Loucy (cell line): ENCODE data around the gene CASK.

Experiments used
- H2AFZ ChIP-seq: fragments of 200-600 bp; sonication (generic); 2 replicates; pipeline ENCODE4 v1.6.0; 2016; ENCODE audit warnings: antibody characterized with exemption, mild to moderate bottlenecking, low read length, moderate library complexity
- H3F3A ChIP-seq: fragments of 200-600 bp; 2 replicates; pipeline ENCODE4 v1.6.0; 2016; ENCODE audit warnings: antibody characterized with exemption, low read depth, mild to moderate bottlenecking
- H3K27me3 ChIP-seq: fragments of 200-600 bp; sonication (generic); 2 replicates; pipeline ENCODE4 v1.6.1; 2014; ENCODE audit warnings: low read length, mild to moderate bottlenecking; ENCODE audit not compliant: insufficient read depth, poor library complexity, severe bottlenecking
- H3K36me3 ChIP-seq: fragments of 200-600 bp; sonication (generic); 2 replicates; pipeline ENCODE4 v1.6.1; 2016; ENCODE audit warnings: low read length; ENCODE audit not compliant: insufficient read depth
- H3K4me1 ChIP-seq: fragments of 200-600 bp; sonication (generic); 2 replicates; pipeline ENCODE4 v1.5.1; 2014; ENCODE audit warnings: low read length, mild to moderate bottlenecking; ENCODE audit not compliant: insufficient read depth, poor library complexity, severe bottlenecking
- H3K4me2 ChIP-seq: fragments of 200-600 bp; sonication (generic); 2 replicates; pipeline ENCODE4 v1.6.0; 2014; ENCODE audit warnings: antibody characterized with exemption, low read length, low read depth, mild to moderate bottlenecking; ENCODE audit not compliant: poor library complexity, severe bottlenecking
- H3K4me3 ChIP-seq: fragments of 200-600 bp; sonication (generic); 2 replicates; pipeline ENCODE4 v1.5.1; 2014; ENCODE audit warnings: low read length, mild to moderate bottlenecking, mixed read lengths; ENCODE audit not compliant: poor library complexity, severe bottlenecking
- H3K79me2 ChIP-seq: fragments of 200-600 bp; sonication (generic); 2 replicates; pipeline ENCODE4 v1.6.1; 2014; ENCODE audit warnings: low read length; ENCODE audit not compliant: insufficient read depth
- H3K9ac ChIP-seq: fragments of 200-600 bp; sonication (generic); 2 replicates; pipeline ENCODE4 v1.6.0; 2014; ENCODE audit warnings: mild to moderate bottlenecking, low read depth, low read length, moderate library complexity; ENCODE audit not compliant: poor library complexity, severe bottlenecking
- H3K9me2 ChIP-seq: fragments of 200-600 bp; sonication (generic); replicated peaks from 2 replicates; pipeline ENCODE4 v1.6.1; 2016; ENCODE audit warnings: low read depth, low read length, mixed read lengths
- H3K9me3 ChIP-seq: fragments of 200-600 bp; sonication (generic); 2 replicates; pipeline ENCODE4 v1.6.1; 2014; ENCODE audit warnings: mild to moderate bottlenecking, antibody characterized with exemption, low read length, low read depth; ENCODE audit not compliant: insufficient read depth
- H4K20me1 ChIP-seq: fragments of 200-600 bp; sonication (generic); 2 replicates; pipeline ENCODE4 v1.6.0; 2014; ENCODE audit warnings: antibody characterized with exemption, low read length, mild to moderate bottlenecking; ENCODE audit not compliant: insufficient read depth, poor library complexity, severe bottlenecking
- EZH2phosphoT487 ChIP-seq: fragments of 200-600 bp; IDR thresholded peaks from 2 replicates; pipeline ENCODE4 v1.6.1; 2018; ENCODE audit warnings: antibody characterized with exemption, mild to moderate bottlenecking, moderate library complexity, borderline replicate concordance
- TF ChIP-seq, protein P1 (sequence below): fragments of 200-600 bp; sonication (generic); conservative IDR thresholded peaks from 2 replicates; pipeline ENCODE4 v1.5.1; 2014; ENCODE audit warnings: mild to moderate bottlenecking, antibody characterized with exemption, low read length

Gene CASK

DNA sequence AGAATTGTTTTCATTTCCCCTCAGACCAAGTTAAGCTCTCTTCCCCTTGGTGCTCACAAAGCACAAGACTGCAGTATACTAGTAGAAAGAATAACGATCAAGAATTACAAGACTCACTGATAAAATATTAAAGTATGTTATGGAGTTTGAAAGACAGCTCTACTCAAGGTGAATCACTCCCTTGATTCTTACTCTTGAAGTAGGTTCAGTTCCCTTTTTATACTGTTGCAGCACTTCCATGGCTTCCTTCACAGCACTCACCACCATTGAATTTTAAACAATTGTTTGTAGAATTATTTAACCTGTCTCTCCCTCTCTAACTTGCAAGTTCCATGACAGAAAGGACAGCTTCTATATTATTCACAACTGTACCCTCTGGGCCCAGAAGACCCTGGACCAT, 42.2 kb downstream of the CASK start:
- Histone ChIP-seq H3K27me3 (no peaks in the 10 kb centered on the region), H3K9ac (no peak overlapping the region), H3K9me2 (no peaks in the 10 kb centered on the region), H4K20me1 (peaks cover 5% of the 10 kb centered on the region), H3K9me3 (no peaks in the 10 kb centered on the region), H3K36me3 (no peaks in the 10 kb centered on the region), H2AFZ (no peak overlapping the region), H3K4me1 (peaks cover 20% of the 10 kb centered on the region), H3K4me2 (no peak overlapping the region), H3K4me3 (no peak overlapping the region), H3F3A (no peaks in the 10 kb centered on the region), H3K79me2 (peaks cover 62% of the 10 kb centered on the region; the same call in 1 of the 2 replicates)
- TF ChIP-seq, protein P1, sequence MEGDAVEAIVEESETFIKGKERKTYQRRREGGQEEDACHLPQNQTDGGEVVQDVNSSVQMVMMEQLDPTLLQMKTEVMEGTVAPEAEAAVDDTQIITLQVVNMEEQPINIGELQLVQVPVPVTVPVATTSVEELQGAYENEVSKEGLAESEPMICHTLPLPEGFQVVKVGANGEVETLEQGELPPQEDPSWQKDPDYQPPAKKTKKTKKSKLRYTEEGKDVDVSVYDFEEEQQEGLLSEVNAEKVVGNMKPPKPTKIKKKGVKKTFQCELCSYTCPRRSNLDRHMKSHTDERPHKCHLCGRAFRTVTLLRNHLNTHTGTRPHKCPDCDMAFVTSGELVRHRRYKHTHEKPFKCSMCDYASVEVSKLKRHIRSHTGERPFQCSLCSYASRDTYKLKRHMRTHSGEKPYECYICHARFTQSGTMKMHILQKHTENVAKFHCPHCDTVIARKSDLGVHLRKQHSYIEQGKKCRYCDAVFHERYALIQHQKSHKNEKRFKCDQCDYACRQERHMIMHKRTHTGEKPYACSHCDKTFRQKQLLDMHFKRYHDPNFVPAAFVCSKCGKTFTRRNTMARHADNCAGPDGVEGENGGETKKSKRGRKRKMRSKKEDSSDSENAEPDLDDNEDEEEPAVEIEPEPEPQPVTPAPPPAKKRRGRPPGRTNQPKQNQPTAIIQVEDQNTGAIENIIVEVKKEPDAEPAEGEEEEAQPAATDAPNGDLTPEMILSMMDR, result no peak
- no peak for TF ChIP-seq EZH2phosphoT487

DNA sequence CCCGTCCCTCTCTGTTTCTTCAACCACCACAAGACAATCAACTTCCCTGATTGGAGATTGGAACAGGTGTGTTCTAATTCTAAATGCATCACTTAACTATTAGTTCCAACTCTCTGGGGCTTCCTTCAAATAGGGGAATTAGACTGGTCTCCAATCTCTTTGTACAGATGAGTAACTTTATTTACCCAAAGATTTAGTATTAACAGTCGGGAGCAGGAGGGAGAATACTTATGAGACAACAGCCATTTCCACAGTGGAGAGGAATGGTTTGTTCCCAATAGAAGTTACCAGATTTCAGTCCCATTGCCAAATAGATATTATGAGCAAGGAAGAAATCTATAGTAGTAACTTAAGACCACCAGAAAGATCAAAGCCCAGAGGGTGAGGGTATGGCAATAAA, 46.2 kb downstream of the CASK start:
- Histone ChIP-seq H3K27me3 (no peaks in the 10 kb centered on the region), H3K9me2 (no peaks in the 10 kb centered on the region), H3K4me2 (no peak overlapping the region), H3K9me3 (no peaks in the 10 kb centered on the region), H2AFZ (no peak overlapping the region), H3K36me3 (no peaks in the 10 kb centered on the region), H3K9ac (no peak overlapping the region), H3F3A (no peaks in the 10 kb centered on the region), H3K4me3 (no peak overlapping the region), H3K4me1 (no peaks in the 10 kb centered on the region), H4K20me1 (peaks cover 9% of the 10 kb centered on the region), H3K79me2 (peaks cover 59% of the 10 kb centered on the region)
- TF ChIP-seq, protein P1, result no peak
- no peak for TF ChIP-seq EZH2phosphoT487

DNA sequence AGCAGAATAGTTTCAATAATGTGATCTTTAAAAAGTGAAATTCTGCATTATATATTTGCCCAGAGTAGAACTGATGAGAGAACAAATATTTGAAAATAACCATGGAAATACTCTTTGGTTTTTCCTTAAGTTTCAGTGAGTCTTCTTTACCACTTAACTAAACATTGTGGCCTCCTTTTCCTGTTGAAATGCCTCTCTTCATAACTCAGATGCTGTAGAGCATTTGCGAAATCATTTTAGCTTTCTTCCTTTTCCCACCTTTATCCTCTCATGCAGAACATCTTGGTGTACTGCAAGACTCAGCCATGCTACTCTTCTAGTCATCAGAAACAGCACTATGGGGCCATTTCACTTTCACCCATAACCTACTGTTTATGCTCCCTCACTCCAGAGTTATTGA, 48.2 kb downstream of the CASK start:
- TF ChIP-seq, protein P1, result no peak
- no peak for TF ChIP-seq EZH2phosphoT487
- Histone ChIP-seq H3K27me3 (no peaks in the 10 kb centered on the region), H3K4me3 (no peak overlapping the region)

More for the DNA sequence above, 48.2 kb downstream of the CASK start:
- Histone ChIP-seq H3K9me2 (no peaks in the 10 kb centered on the region), H4K20me1 (peaks cover 14% of the 10 kb centered on the region), H3K9me3 (no peaks in the 10 kb centered on the region), H3K4me1 (peaks cover 15% of the 10 kb centered on the region), H3K36me3 (no peaks in the 10 kb centered on the region), H2AFZ (no peak overlapping the region), H3K9ac (no peak overlapping the region), H3F3A (no peaks in the 10 kb centered on the region), H3K4me2 (no peak overlapping the region), H3K79me2 (peaks cover 52% of the 10 kb centered on the region)
